Measurements from ENCODE around the gene COG7.
"Not testable (repeated sequence)": the region's sequence is repeated elsewhere in the genome, so short reads cannot be mapped to it uniquely, and the experiment has no call there.

Gene COG7

DNA sequence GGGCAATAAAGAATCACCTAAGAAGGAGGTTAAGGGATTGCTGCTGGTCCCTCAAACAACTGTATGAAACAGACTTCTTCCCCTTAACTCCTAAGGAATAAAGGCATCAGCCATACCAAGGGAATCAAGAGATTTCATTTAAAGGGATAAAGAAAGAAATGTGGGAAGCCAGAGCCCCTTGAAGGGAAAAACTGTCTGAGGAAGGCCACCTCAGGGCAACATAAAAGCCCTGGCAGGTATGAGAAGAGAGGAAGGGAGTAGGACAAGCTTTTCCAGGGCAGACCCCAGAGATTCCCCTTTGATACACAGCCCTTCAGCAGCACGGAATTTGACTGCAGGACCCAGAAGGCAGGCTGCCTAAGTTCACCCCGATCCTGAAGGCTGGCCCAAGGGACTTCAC is 43.5 kb downstream of the COG7 start:
- no peak for DNase-seq (ENCODE audit: low read depth)

DNA sequence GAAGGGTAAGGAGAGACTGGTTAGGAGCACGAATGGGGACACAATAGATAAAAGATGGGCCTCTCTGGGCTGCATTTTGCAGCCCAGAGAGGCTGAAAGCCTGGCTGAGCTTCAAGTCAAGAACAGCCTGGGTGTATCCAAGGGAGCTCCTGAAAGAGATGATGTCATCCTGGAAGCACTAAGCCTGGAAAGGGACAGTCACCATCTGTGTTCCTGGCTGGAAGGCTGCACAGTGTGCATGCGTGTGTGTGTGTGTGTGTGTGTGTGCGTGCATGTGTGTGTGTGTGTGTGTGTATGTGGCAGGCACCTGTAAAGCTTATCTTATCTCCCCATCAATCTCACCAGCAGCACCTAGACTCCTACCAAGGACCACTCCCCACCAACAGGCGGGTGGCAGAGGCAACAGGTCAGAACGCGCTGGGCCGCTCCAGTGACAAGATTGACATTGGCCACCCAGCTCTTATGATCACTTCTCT is 44.1 kb downstream of the COG7 start:
- no peak for DNase-seq (ENCODE audit: low read depth)

DNA sequence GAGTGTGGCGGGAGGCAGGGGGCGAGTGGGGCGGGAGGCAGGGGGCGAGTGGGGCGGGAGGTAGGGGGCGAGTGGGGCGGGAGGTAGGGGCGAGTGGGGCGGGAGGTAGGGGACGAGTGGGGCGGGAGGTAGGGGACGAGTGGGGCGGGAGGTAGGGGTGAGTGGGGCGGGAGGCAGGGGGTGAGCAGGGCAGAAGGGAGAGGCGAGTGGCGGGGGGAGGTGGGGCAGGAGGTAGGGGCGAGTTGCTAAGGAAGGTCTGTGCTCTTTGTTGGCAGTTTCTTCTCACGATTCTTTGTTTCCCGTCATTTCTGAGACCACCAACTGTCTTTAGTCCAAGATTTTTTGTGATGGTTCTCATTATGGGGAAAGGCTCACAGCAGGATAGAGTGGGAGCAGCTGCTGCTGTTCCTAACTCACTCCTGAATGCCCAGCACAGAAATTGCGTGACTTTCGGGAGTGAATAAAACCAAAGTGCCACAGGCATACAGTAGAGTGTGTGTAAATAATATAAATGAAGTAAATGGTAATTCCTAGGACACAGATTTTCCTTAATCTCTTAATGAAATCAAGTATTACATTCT is 44.7 kb downstream of the COG7 start:
- DNase-seq (ENCODE audit: low read depth) = no peak

DNA sequence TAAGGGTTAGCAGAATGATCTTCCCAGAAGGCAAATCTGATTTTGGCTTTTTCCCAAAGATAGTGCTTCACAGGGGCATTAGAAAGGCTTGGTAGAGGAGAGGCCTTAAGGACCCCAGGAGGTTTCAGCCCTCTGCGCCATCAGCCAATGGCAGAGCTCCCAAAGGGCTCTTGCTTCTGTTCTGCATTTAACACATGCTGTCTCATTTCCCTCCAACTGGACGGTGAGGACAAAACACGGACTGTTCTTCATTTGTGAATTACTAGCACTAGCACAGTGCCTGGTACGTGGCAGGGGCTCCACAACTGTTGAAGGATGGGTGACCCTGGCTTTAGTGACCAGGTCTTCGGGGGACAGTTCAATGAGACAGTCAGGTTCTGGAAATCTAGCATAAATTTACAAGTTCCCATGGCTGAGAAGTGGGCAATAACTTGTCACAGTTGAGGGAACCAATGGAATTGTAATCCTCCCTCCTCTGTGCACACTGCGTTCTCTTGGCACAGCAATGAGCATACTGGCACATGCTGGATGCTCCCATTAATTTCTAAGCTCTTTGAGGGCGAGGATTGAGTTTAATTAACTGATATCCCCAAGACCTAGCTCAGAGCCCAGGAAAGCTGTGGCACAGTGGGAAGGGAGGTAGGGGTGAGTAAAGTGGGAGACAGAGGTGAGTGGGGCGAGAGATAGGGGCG is 45.4 kb downstream of the COG7 start:
- DNase-seq (ENCODE audit: low read depth) = no peak

DNA sequence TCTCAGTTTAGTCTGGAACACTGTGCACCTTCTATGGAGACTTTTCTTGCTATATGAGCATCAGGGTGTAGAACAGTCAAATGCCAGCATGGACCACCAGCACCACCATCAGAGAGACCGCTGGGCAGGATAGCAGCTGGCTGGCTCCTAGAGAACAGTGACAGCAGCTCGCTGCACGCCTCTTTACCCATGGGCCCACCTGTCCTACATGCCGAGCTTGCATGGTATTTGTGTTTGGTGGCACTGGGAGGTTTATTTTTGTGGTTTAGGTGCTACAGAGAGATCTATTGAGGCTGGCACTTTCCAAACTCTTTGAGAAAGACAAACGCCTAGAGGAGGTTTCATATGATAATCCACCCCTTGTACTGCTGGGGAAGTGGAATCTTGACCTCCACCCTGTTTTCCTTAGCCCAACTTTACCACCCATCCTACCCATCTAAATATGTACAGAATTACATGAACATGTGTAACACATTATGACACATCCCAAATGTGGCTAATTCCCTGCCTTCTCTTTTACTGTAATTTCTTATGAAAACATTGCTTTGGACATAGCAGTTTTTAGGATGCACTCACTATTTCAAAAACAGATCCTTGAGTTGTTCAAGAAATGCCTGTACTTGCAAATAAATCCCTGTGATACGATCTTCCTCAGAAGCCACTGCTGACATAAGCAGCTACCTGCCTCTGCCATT is 46.3 kb downstream of the COG7 start:
- no peak for DNase-seq (ENCODE audit: low read depth)

DNA sequence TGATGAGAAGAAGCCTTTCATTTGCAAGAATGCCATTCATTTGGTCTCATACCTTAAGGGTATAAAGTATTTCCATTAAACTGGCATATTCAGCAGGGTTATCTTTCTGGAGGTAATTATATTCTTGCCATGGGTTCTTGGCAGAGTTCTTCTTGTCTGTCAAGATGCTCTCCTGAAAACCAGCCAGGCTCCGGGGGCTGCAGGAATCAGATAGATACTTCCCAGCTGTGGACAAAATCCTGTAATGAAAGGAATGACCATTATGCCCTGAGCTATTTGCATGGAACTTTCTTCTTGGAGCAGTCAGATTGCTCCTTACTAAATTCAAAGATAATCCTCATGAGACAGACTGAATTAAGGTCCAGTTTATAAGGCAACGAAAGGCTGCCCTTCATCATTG is 47.0 kb downstream of the COG7 start:
- no peak for DNase-seq (ENCODE audit: low read depth)

DNA sequence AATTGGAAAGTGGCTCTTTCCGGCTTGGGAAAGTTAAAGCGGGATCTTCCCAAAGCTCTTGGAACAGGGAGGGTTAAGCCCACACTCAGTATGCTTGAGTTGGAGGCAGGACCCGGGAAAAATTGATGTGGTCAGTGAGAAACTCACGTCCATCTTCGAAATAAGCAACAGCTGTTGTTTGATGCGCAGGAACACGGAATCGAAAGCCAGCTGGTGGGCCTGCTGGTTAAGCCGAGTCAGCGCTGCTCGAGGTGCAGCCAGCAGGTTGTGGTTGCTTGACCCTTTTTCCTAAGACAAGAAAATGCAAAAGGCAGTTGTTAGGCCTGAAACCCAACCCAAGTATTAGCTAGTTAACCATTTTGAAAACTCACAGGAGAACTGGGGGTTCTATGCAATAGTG is 49.4 kb downstream of the COG7 start:
- DNase-seq (ENCODE audit: low read depth) = no peak

DNA sequence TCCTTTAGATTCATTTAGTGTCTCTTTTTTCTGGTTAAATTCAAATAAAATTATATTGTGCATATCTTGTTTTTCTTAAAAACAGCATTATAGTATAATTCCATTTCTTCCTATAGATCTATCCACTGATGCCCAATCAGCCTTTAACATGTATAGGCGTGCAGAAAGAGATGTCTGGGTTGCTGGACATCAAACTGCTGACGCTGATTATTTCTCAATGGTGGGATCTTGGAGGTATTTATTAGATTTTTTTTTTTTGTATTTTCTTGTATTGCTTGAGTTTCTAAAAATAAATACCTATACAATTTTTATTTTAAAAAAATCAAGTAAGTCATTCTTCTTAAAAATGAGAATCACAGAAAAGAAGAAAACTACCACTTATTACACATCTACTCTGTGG is 50.9 kb downstream of the COG7 start:
- DNase-seq (ENCODE audit: low read depth) = no peak

DNA sequence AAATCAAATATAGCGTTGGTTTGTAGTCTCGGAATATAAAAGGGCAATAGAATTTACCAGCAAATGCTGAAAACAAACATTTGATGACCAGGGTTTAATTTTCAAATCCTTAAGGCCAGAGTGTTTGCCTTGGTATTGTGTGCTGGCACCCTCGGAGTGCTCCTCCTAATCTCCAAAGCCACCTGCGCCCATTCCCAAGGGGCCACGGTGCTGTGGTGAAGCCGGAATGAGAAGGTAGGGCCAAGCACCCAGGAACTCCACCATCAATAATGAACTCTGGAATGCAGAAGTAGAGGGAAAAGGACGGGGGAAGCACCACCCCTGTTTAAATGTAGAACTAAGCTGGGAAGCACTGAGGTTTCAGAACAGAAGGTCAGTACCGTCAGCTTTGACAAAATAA is 51.9 kb downstream of the COG7 start:
- no peak for DNase-seq (ENCODE audit: low read depth)

DNA sequence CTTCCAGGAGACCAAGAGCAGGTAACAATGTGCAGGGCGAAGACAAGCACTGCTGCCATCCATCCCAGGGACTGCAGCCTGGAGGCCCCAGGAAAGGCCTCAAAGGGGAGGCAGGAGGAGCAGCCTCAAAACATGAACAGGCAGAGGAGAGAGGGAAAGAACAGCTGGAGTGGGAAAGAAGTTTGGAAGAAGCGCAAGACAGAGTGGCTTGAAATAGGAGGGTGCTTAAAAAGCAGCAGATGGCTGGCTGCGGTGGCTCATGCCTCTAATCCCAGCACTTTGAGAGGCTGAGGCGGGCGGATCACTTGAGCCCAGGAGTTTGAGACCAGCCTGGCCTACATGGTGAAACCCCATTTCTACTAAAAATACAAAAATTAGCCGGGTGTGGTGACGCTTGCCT is 52.5 kb downstream of the COG7 start:
- DNase-seq (ENCODE audit: low read depth) = not testable (repeated sequence)

DNA sequence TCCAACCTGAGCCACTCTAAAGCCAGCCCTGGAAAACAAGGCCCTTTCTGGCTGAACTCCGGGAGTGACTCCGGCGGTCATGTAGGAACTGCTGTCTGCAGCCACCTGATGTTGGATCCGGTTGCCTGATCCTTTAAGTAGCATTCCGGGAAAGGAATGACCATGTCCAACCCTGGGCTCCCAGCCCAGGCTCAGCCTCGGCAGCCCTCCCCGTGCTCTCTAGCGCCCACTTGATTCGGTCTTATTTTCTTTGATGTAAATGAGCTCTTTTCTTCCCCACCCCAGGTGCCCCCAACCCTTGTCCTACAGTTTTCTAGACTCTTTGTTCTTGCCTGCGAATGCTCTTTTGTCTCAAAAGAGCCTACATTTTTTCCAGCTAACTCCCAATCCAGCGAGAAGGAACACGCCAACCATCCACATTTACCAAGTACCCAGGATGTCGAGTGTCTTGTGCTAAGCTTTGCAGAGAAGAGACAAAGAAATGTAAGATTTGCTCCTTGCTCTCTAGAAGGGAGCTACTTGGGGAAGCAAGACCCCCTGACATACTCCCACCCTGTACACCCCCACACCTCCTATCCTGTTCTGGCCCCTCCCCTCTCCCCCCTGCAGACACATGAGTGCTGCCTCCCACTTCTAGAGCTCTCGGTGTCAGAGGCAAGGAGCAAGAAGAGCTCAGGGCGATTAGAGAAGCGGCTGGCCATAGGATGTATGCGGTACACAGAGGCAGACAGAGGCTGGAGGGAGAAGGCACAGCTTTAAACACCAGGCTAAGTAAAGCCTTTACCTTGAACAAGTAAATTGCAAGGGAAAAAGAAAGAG is 53.8 kb downstream of the COG7 start:
- DNase-seq (ENCODE audit: low read depth) = no peak

DNA sequence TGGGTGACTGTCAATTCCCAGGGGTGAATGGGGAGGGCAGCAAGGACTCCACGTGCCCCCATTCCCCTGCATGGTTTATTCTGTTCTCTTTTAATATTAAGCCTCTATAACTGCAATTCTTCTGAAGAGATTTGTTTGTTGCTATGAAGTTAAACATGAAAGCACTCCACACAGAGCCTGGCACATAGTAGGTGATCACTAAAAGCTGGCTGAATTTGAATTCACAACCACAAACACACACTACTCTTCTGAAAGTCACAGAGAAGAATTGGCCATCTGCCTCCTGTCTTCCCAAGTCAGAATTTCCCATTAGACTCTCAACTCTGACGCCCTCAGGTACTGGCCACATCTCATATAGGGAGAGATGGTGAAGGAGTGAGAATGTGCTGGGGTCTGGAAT is 55.5 kb downstream of the COG7 start:
- no peak for DNase-seq (ENCODE audit: low read depth)

DNA sequence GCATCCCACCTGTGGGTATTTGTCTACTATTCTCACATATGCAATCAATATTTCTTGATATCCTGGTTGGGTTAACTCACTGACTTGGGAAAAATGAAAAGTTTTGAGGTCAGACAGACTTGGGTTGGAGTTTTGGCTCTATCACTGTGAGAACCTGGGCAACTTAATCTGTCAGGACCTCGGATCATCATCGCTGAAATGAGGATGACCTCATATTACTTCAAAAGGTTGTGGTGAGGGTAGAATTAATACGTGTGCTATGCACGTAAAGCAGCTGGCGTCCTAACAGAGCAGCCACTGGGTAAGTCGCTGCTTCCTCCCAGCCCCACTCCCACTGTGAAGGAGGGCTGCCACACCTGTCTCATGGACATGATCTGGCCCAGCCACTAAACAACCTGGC is 57.3 kb downstream of the COG7 start:
- no peak for DNase-seq (ENCODE audit: low read depth)

DNA sequence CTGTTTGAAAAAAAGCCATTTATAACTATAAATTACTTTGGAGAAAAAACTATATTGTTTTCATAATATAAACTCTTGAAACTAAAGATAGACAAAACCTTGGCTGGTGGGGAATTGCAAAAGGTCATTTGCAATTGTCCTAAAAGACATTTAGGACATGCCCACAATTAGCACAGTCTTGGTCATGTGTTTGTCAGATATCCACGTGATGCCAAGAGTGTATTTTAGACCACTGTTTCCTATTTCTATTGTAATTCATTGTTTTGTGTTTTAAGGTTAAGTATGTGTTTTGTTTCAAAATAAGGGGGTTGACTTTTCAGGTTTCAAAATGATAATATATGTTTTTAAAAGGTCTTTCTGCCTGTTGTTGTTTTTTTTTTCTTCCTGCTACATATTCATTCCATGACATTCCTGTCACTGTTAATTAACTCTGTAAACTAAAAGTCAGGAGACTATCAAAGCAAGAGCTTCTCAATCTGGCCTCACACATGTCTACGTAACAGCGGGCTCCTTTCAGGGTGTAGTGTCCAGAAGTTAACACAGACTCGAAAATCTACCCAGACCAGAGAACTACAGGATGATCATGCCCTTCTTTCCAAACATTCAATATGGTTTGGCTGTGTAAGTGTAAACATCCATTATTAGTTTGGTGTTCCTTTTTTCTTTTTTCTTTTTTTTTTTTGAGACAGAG is 58.7 kb downstream of the COG7 start:
- no peak for DNase-seq (ENCODE audit: low read depth)

DNA sequence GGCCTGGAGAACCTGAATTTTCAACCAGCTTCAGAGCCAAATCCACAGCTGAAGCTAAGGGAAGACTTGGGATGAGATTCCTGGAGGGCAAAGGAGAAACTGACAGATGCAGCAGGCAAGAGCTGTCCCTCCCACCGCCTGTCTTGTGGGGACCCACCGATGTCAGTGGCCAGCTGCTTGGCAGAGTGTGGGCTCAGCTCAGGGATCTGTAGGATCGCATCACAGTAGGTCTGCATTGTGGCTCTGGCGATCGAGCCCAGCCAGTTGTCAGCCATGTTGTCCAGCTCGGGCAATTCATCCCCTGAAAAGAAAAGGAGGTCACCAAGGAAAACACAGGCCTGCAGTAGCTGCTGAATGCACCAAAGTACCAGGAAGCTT is 60.8 kb downstream of the COG7 start:
- no peak for DNase-seq (ENCODE audit: low read depth)

DNA sequence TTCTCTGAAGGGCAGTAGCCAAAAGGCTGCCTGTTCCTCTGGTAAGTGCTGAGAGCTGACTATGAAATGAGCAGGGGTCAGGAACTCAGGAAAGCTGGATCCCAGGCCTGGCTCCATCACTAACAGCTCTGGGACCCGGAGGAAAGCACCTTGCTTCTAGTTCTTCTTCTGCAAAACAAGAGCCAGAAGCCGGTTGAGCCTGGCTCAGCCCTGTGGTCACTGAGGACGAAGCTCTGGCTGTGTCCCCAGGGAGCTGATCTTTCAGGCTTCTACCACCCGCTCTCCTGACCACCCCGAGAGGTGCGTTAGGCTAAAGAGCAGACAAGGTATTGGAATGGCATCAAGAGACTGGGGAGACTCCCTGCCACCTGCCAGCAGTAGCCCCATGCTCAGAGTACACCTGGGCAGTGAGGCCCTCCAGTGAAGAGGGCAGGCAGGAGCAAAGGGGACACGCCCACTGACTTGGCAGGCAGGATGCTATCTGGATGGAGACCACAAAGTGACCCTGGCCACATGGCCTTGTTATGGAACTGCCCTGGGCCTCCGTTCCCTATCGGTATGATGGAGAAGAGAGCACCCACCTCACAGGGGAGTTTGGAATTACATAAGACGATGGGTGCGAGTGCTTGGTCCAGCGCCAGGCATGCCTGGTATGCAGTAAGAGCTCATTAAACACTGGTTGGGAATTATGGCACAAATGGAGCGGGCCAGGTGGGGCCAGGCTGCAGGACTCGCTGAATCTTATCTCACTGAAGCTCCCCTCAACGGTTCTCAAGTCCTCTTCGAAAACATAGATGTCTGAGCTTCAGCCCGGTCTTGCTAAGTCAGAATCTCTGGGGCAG is 61.4 kb downstream of the COG7 start:
- DNase-seq (ENCODE audit: low read depth) = no peak

DNA sequence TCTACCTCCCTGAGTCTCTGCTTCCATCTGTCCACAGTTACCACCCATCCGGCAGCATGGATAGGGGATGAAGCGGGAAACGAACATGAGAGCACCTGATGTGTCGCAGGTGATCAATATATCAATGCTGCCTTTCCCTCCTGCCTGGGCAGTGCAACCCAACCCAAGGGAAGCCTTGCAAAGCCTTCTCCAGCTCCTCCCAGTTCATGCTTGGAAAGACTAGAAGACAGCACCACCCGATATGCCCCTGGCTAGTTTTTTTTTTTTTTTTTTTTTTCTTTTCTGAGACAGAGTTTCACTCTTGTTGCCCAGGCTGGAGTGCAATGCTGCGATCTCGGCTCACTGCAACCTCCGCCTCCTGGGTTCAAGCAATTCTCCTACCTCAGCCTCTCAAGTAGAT is 63.1 kb downstream of the COG7 start:
- DNase-seq (ENCODE audit: low read depth) = not testable (repeated sequence)

DNA sequence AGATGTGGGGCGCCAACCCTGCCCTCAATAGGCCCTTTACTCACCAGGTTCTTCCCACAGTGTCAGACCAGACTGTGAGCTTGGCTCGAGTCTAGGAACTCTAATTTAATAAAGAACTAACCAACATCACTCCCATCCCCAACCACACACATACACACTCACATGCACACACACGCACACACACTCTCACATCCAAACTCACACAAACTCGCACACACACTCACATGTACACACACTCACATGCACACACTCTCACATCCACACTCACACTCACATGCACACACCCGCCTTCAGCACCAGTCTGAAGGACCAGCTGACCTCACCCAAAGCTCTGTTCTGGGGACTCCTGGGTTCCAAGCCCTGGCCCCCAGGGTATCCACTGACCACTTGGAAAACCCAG is 63.8 kb downstream of the COG7 start:
- DNase-seq (ENCODE audit: low read depth) = no peak

DNA sequence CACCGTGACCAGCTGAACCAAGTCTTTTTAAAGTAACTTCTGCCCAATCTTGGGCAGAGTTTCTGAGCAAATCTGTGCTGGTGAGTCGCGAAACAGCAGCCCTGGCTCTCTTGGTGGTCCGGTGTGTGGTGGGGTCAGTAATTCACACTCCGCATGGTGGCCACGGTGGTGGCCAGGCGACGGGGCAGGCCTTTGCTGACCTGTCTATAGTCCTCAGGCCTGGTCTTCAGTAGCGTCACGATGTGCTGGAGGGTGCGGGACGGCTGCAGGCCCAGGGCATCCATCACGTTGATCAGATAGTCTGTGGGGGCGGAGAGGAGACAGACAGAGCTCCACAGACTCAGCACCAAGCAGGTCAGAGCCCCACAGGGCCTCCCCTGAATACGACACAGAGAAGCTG is 64.2 kb downstream of the COG7 start:
- DNase-seq (ENCODE audit: low read depth) = no peak

DNA sequence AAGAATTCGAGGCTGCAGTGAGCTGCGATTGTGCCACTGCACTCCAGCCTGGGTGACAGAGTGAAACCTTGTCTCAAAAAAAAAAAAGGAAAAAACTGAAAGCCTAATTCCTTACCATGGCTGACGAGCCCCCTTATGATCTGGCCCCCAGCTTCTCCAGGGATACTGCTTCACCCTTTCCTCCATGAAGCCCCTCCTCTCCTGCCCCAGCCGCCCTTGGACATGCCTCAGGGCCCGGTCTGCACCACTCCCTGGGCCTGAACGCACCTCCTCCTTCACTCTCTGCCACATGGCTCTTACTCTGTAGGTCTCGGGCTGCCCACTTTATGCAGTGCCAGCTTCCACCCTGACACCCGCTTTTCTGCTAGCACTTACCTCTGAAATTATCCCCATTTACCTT is 65.3 kb downstream of the COG7 start:
- DNase-seq (ENCODE audit: low read depth) = no peak

DNA sequence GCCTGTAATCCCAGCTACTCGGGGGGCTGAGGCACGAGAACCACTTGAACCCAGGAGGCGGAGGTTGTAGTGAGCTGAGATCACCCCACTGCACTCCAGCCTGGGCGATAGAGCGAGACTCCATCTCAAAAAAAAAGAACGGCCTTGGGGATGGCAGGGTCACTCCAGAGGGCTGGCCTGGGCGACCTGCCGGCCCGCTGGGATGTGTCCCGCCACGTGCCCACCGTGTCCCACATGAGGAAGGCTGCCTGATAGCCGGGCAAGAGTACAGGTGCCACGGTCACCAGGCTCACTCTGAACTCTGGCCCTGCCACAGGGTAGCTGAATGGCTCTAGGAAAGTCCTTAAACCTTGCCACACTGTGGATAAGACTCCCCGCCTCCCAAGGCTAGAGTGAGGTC is 67.5 kb downstream of the COG7 start:
- DNase-seq (ENCODE audit: low read depth) = no peak
